Keratinocyte (primary cell): Measurements from ENCODE around the gene DNAJC18. TPM values are rescaled to one million over a fixed set of nuclear protein-coding genes. Genes with fewer than 3 reads are reported as not detected.

Source experiments
- DNase-seq: peaks from one replicate; pipeline ENCODE4 v3.0.0-alpha.2; 2011; ENCODE audit warnings: low read depth, missing footprints, low spot score
- FAIRE-seq: peaks from 2 replicates; lab custom pipeline; 2011; peaks lifted over from hg19 to GRCh38; lab: Jason Lieb, UNC
- H2AFZ ChIP-seq: 2 replicates; pipeline ENCODE4 v1.6.0; 2012; ENCODE audit warnings: low read length, control low read depth, inconsistent platforms; ENCODE audit not compliant: control insufficient read depth
- H3K27ac ChIP-seq: 2 replicates; pipeline ENCODE4 v1.5.1; 2011; ENCODE audit warnings: low read length; ENCODE audit not compliant: control insufficient read depth, insufficient read depth
- H3K27me3 ChIP-seq: 3 replicates; pipeline ENCODE4 v1.6.0; 2011; ENCODE audit warnings: low read length; ENCODE audit not compliant: control insufficient read depth, insufficient read depth; ENCODE audit errors: extremely low read depth
- H3K36me3 ChIP-seq, 2 experiments: 2 replicates in 1 of 2; 3 replicates in 1 of 2; pipeline ENCODE4 v1.5.1; 2011; ENCODE audit warnings: low read length in 2 of 2, mild to moderate bottlenecking in 1 of 2; ENCODE audit not compliant: control insufficient read depth in 2 of 2, insufficient read depth in 2 of 2; ENCODE audit errors: extremely low read depth in 1 of 2
- H3K4me1 ChIP-seq: 3 replicates; pipeline ENCODE4 v1.5.1; 2011; ENCODE audit warnings: low read length; ENCODE audit not compliant: control insufficient read depth, insufficient read depth; ENCODE audit errors: extremely low read depth
- H3K4me2 ChIP-seq: 3 replicates; pipeline ENCODE4 v1.6.0; 2011; ENCODE audit warnings: low read depth, low read length; ENCODE audit not compliant: control insufficient read depth, insufficient read depth; ENCODE audit errors: extremely low read depth
- H3K4me3 ChIP-seq, 3 experiments: fragments of 200-600 bp in 1 of 3; sonication (generic) in 1 of 3; 2 replicates in 2 of 3; 3 replicates in 1 of 3; pipeline ENCODE4 v1.5.1; 2011 to 2016; ENCODE audit warnings: low read length in 3 of 3, mild to moderate bottlenecking in 3 of 3, control low read depth in 2 of 3, inconsistent platforms in 1 of 3, low read depth in 1 of 3, mixed read lengths in 1 of 3, mixed run types in 1 of 3, moderate library complexity in 1 of 3; ENCODE audit not compliant: control insufficient read depth in 2 of 3, insufficient read depth in 2 of 3; ENCODE audit errors: extremely low read depth in 1 of 3
- H3K79me2 ChIP-seq: 2 replicates; pipeline ENCODE4 v1.6.0; 2012; ENCODE audit warnings: low read length; ENCODE audit not compliant: control insufficient read depth, insufficient read depth
- H3K9ac ChIP-seq: 3 replicates; pipeline ENCODE4 v1.6.0; 2011; ENCODE audit warnings: low read length; ENCODE audit not compliant: control insufficient read depth, insufficient read depth; ENCODE audit errors: extremely low read depth
- H3K9me1 ChIP-seq: 3 replicates; pipeline ENCODE4 v1.6.0; 2011; ENCODE audit warnings: low read length; ENCODE audit not compliant: control insufficient read depth, insufficient read depth; ENCODE audit errors: extremely low read depth
- H3K9me3 ChIP-seq: 2 replicates; pipeline ENCODE4 v1.5.1; 2012; ENCODE audit warnings: low read depth, low read length; ENCODE audit not compliant: control insufficient read depth
- H4K20me1 ChIP-seq: 3 replicates; pipeline ENCODE4 v1.6.0; 2011; ENCODE audit warnings: low read length; ENCODE audit not compliant: control insufficient read depth, insufficient read depth; ENCODE audit errors: extremely low read depth
- EZH2 ChIP-seq: IDR thresholded peaks from one replicate; pipeline ENCODE4 v1.6.1; 2012; ENCODE audit warnings: inconsistent platforms, mild to moderate bottlenecking, low read length, moderate library complexity
- dilution Hi-C: fragments of 300-500 bp; cut with MboI; formaldehyde crosslinking; loops from one replicate; pipeline ENCODE4 v1.7.0; 2020; ENCODE audit warnings: low sequenced_read_pairs; ENCODE audit not compliant: extremely low pct_ligation_motif_present
- polyA plus RNA-seq, 5 experiments: library from polyadenylated mRNA; depleted of rRNA in 3 of 5; stranded (reverse) in 3 of 5; stranded (forward) in 1 of 5; unstranded in 1 of 5; fragments of >200 nt; gene quantifications; 1 replicate in 1 of 5; 2 replicates in 3 of 5; 3 replicates in 1 of 5; pipeline versions ENCODE4 v1.2.1 to v1.2.3, GENCODE V29; 2011 to 2012; ENCODE audit warnings: missing spikeins in 2 of 5, low read depth in 1 of 5, low replicate concordance in 1 of 5
- TF ChIP-seq, protein P1 (sequence below), 3 experiments: IDR thresholded peaks in 1 of 3; conservative IDR thresholded peaks in 1 of 3; optimal IDR thresholded peaks in 1 of 3; 2 replicates in 2 of 3; 3 replicates in 1 of 3; pipeline versions ENCODE3 to v1.5.1; 2011; ENCODE audit warnings: low read length in 3 of 3, mild to moderate bottlenecking in 3 of 3, moderate library complexity in 2 of 3, control low read depth in 1 of 3, inconsistent platforms in 1 of 3; ENCODE audit not compliant: insufficient read depth in 2 of 3; ENCODE audit errors: extremely low read depth in 1 of 3

DNAJC18 gene
- polyA plus RNA-seq, 1 donor (not counting 4 experiments of a cell fraction or from before 2014, with no cell fraction given), result 6.6 TPM

- dilution Hi-C loops, result no loop called here
- H3K4me2 ChIP-seq, result no peak overlapping the region
- no peak overlapping the region for H2AFZ ChIP-seq
- no peak overlapping the region for H3K9ac ChIP-seq
- H3K27ac ChIP-seq, result no peak overlapping the region
- H4K20me1 ChIP-seq, result no peaks in the 10 kb centered on the region
- FAIRE-seq (no peak), DNase-seq (no peak)
- no peak overlapping the region for H3K4me3 ChIP-seq
- no peaks in the 10 kb centered on the region for H3K36me3 ChIP-seq
- no peaks in the 10 kb centered on the region for H3K27me3 ChIP-seq
- TF ChIP-seq, protein P1, sequence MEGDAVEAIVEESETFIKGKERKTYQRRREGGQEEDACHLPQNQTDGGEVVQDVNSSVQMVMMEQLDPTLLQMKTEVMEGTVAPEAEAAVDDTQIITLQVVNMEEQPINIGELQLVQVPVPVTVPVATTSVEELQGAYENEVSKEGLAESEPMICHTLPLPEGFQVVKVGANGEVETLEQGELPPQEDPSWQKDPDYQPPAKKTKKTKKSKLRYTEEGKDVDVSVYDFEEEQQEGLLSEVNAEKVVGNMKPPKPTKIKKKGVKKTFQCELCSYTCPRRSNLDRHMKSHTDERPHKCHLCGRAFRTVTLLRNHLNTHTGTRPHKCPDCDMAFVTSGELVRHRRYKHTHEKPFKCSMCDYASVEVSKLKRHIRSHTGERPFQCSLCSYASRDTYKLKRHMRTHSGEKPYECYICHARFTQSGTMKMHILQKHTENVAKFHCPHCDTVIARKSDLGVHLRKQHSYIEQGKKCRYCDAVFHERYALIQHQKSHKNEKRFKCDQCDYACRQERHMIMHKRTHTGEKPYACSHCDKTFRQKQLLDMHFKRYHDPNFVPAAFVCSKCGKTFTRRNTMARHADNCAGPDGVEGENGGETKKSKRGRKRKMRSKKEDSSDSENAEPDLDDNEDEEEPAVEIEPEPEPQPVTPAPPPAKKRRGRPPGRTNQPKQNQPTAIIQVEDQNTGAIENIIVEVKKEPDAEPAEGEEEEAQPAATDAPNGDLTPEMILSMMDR (optimal IDR thresholded peaks at IDR 0.05 in 1 of 3, IDR thresholded peaks at IDR 0.05 in 1 of 3, conservative IDR thresholded peaks at IDR 0.05 in 1 of 3; ENCODE audit: extremely low read depth in 1 of 3, insufficient read depth in 2 of 3, low read length in 3 of 3), result no peak
- no peak for TF ChIP-seq EZH2
- peaks cover 34% of the 10 kb centered on the region for H3K4me1 ChIP-seq
- no peaks in the 10 kb centered on the region for H3K79me2 ChIP-seq
- no peaks in the 10 kb centered on the region for H3K9me1 ChIP-seq
- H3K9me3 ChIP-seq, result no peaks in the 10 kb centered on the region
Observed at GRCh38 chr5:139413153-139413552, 26.2 kb downstream of the DNAJC18 start.

GRCh38 chr5:139410993-139411828 lies 28.1 kb downstream of the DNAJC18 start:
- Histone ChIP-seq H3K4me1 (peaks cover 26% of the 10 kb centered on the region), H3K27ac (no peak overlapping the region), H3K4me2 (no peak overlapping the region), H3K9me3 (no peaks in the 10 kb centered on the region), H3K27me3 (no peaks in the 10 kb centered on the region), H3K4me3 (no peak overlapping the region), H4K20me1 (no peaks in the 10 kb centered on the region), H3K36me3 (no peaks in the 10 kb centered on the region), H3K9me1 (no peaks in the 10 kb centered on the region), H3K9ac (no peak overlapping the region), H3K79me2 (no peaks in the 10 kb centered on the region), H2AFZ (no peak overlapping the region)
- dilution Hi-C loops, result no loop called here
- FAIRE-seq (no peak), DNase-seq (no peak)
- TF ChIP-seq, protein P1 (optimal IDR thresholded peaks at IDR 0.05 in 1 of 3, IDR thresholded peaks at IDR 0.05 in 1 of 3, conservative IDR thresholded peaks at IDR 0.05 in 1 of 3; ENCODE audit: extremely low read depth in 1 of 3, insufficient read depth in 2 of 3, low read length in 3 of 3), result no peak
- TF ChIP-seq EZH2, result no peak
